Activated T-cell treated with anti-CD3 and anti-CD28 coated beads for 24 hours (primary cell): ENCODE measurements around the gene FBXO5.

Experiments
- DNase-seq: peaks from one replicate; pipeline ENCODE4 v3.0.0-alpha.2; 2020; ENCODE audit warnings: low read depth

The FBXO5 gene

GRCh38 chr6:152950240-152950639, 32.6 kb downstream of the FBXO5 start:
- DNase-seq: no peak

GRCh38 chr6:152948150-152948768, 34.6 kb downstream of the FBXO5 start:
- DNase-seq: no peak

DNA sequence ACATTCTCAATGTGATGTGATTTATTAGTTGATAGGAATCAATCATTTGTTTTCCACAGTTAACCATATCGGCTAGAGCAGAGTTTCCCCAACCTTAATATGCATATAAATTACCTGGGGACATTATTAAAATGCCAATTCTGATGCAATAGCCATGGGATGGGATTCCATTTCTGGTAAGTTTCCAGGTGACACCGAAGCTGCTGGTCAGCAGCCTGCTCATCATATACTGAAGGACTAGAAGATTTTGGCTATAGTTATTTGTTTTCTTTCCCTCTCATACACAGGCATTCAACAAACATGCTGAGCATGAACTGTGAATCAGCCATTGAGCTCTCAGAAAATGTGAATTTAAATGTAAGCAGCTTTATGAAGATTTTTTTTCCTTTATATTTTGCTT, 35.8 kb downstream of the FBXO5 start:
- no peak for DNase-seq

- DNase-seq: no peak
Measured at GRCh38 chr6:152946484-152946883, 36.4 kb downstream of the FBXO5 start.

GRCh38 chr6:152943260-152943897, 39.5 kb downstream of the FBXO5 start:
- no peak for DNase-seq

- DNase-seq: no peak
Measured at GRCh38 chr6:152942319-152942869, 40.4 kb downstream of the FBXO5 start.

DNA sequence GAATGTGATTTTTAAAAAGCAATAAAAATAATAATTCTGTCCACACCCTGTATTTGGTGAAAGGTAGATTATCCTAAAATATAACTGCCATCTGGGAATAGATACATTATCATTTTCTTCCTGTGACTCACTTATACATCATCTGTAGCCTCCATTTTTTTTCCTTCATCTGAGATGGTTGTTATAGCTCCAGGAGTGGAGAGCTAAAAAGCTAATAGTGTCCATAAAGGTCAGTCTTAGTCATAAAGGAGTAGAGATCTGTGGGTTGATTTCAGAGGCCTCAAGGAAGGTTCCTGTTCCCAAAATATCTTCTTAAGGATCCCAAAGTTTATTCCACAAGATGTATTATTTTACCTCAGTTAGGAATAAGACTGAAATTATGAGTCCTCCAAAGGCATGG, 41.1 kb downstream of the FBXO5 start:
- DNase-seq: no peak

DNA sequence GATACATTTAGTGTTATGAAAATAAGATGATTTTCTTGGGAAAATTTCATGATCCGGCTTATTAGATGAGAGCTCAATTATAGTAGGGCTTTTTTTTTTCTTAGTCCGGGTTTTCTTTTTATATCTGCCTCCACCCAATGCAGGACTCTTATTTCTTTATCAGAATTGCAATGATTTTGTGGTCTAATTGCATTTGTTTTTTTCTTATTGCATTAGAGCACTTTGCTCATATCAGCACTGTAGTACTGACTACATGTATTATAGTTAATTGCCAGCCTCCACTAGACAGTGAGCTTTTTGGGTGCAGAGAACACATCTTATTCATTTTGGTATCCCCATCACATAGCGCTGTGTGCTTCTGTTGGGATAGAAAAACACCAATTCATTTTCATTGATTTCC, 50.0 kb downstream of the FBXO5 start:
- DNase-seq: no peak

- DNase-seq: no peak
Measured at GRCh38 chr6:152922706-152923105, 60.1 kb downstream of the FBXO5 start.
